GM12878 (cell line): Measurements from ENCODE around the gene NUAK2.

Experiments
- ATF2 ChIP-seq: IDR thresholded peaks from 2 replicates; pipeline ENCODE4 v1.6.1; 2012; ENCODE audit warnings: low read length, inconsistent platforms
- BMI1 ChIP-seq: fragments of 450-650 bp; IDR thresholded peaks from 2 replicates; pipeline ENCODE4 v1.6.1; 2016; ENCODE audit warnings: mild to moderate bottlenecking, moderate library complexity, borderline replicate concordance
- BRCA1 ChIP-seq: IDR thresholded peaks from 2 replicates; pipeline ENCODE4 v1.6.1; 2011; ENCODE audit warnings: low read depth, low read length, improper control_type of control experiment
- MTA2 ChIP-seq: fragments of 450-650 bp; IDR thresholded peaks from 2 replicates; pipeline ENCODE4 v1.6.1; 2016; ENCODE audit warnings: low read depth, mild to moderate bottlenecking, moderate library complexity
- POLR2A ChIP-seq: IDR thresholded peaks from 2 replicates; pipeline ENCODE4 v1.6.1; 2011; ENCODE audit warnings: low read depth, mild to moderate bottlenecking, low read length
- POLR2AphosphoS5 ChIP-seq: IDR thresholded peaks from 2 replicates; pipeline ENCODE4 v1.6.1; 2011; ENCODE audit warnings: mild to moderate bottlenecking, low read length, inconsistent platforms
- RFX5 ChIP-seq: IDR thresholded peaks from 2 replicates; pipeline ENCODE4 v1.6.1; 2011; ENCODE audit warnings: low read depth, low read length, improper control_type of control experiment
- TAF1 ChIP-seq: IDR thresholded peaks from 2 replicates; pipeline ENCODE4 v1.6.1; 2011; ENCODE audit warnings: mild to moderate bottlenecking, low read depth, low read length, borderline replicate concordance
- ZBTB33 ChIP-seq: fragments of 450-650 bp; IDR thresholded peaks from 2 replicates; pipeline ENCODE4 v1.6.1; 2017; ENCODE audit warnings: mild to moderate bottlenecking
- TF ChIP-seq, protein P1 (sequence below): fragments of 150-350 bp; IDR thresholded peaks from 2 replicates; pipeline ENCODE4 v1.6.1; 2014; ENCODE audit warnings: mild to moderate bottlenecking, low read depth, low read length
- TF ChIP-seq, protein P2 (sequence below), 3 experiments: IDR thresholded peaks in 2 of 3; conservative IDR thresholded peaks in 1 of 3; 2 replicates each; pipeline ENCODE4 v1.5.1; 2011; ENCODE audit warnings: low read depth in 3 of 3, low read length in 3 of 3, mild to moderate bottlenecking in 3 of 3, control low read depth in 2 of 3, moderate library complexity in 2 of 3, inconsistent platforms in 1 of 3, mixed read lengths in 1 of 3; ENCODE audit not compliant: control insufficient read depth in 2 of 3, insufficient read depth in 1 of 3; ENCODE audit errors: extremely low read depth in 1 of 3
- TF ChIP-seq, protein P3 (sequence below): IDR thresholded peaks from 2 replicates; pipeline ENCODE4 v1.6.1; 2012; ENCODE audit warnings: low read depth, low read length, improper control_type of control experiment
- TF ChIP-seq, protein P4 (sequence below): IDR thresholded peaks from 2 replicates; pipeline ENCODE4 v1.6.1; 2011; ENCODE audit warnings: mild to moderate bottlenecking, low read depth, low read length, moderate library complexity; ENCODE audit not compliant: insufficient replicate concordance

- TF ChIP-seq ATF2 (no peak), MTA2 (no peak), POLR2A (no peak), ZBTB33 (no peak), BMI1 (no peak), TAF1 (no peak), BRCA1 (no peak), POLR2AphosphoS5 (no peak), RFX5 (no peak)
- TF ChIP-seq, protein P1, sequence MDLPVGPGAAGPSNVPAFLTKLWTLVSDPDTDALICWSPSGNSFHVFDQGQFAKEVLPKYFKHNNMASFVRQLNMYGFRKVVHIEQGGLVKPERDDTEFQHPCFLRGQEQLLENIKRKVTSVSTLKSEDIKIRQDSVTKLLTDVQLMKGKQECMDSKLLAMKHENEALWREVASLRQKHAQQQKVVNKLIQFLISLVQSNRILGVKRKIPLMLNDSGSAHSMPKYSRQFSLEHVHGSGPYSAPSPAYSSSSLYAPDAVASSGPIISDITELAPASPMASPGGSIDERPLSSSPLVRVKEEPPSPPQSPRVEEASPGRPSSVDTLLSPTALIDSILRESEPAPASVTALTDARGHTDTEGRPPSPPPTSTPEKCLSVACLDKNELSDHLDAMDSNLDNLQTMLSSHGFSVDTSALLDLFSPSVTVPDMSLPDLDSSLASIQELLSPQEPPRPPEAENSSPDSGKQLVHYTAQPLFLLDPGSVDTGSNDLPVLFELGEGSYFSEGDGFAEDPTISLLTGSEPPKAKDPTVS: no peak
- TF ChIP-seq, protein P2, sequence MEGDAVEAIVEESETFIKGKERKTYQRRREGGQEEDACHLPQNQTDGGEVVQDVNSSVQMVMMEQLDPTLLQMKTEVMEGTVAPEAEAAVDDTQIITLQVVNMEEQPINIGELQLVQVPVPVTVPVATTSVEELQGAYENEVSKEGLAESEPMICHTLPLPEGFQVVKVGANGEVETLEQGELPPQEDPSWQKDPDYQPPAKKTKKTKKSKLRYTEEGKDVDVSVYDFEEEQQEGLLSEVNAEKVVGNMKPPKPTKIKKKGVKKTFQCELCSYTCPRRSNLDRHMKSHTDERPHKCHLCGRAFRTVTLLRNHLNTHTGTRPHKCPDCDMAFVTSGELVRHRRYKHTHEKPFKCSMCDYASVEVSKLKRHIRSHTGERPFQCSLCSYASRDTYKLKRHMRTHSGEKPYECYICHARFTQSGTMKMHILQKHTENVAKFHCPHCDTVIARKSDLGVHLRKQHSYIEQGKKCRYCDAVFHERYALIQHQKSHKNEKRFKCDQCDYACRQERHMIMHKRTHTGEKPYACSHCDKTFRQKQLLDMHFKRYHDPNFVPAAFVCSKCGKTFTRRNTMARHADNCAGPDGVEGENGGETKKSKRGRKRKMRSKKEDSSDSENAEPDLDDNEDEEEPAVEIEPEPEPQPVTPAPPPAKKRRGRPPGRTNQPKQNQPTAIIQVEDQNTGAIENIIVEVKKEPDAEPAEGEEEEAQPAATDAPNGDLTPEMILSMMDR (IDR thresholded peaks at IDR 0.05 in 2 of 3, conservative IDR thresholded peaks at IDR 0.05 in 1 of 3; ENCODE audit: control insufficient read depth in 2 of 3, extremely low read depth in 1 of 3, insufficient read depth in 1 of 3, low read depth in 3 of 3, low read length in 3 of 3): no peak
- TF ChIP-seq, protein P3, sequence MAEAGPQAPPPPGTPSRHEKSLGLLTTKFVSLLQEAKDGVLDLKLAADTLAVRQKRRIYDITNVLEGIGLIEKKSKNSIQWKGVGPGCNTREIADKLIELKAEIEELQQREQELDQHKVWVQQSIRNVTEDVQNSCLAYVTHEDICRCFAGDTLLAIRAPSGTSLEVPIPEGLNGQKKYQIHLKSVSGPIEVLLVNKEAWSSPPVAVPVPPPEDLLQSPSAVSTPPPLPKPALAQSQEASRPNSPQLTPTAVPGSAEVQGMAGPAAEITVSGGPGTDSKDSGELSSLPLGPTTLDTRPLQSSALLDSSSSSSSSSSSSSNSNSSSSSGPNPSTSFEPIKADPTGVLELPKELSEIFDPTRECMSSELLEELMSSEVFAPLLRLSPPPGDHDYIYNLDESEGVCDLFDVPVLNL: no peak
- TF ChIP-seq, protein P4, sequence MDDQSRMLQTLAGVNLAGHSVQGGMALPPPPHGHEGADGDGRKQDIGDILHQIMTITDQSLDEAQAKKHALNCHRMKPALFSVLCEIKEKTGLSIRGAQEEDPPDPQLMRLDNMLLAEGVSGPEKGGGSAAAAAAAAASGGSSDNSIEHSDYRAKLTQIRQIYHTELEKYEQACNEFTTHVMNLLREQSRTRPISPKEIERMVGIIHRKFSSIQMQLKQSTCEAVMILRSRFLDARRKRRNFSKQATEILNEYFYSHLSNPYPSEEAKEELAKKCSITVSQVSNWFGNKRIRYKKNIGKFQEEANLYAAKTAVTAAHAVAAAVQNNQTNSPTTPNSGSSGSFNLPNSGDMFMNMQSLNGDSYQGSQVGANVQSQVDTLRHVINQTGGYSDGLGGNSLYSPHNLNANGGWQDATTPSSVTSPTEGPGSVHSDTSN: no peak
These were observed 57.9 kb downstream of the NUAK2 start for GRCh38 chr1:205263580-205264190.
